HG03196 (cell line): ENCODE data around the gene DHX30.
"Not testable (repeated sequence)": the region's sequence is repeated elsewhere in the genome, so short reads cannot be mapped to it uniquely, and the experiment has no call there.

ENCODE experiments used
- ATAC-seq: cut with Tn5 transposase; IDR thresholded peaks from one replicate; pipeline ENCODE4 v1.9.1; 2021; ENCODE audit not compliant: unreplicated experiment

Gene DHX30

GRCh38 chr3:47882338-47882737 is 79.4 kb downstream of the DHX30 start:
- ATAC-seq: no peak

DNA sequence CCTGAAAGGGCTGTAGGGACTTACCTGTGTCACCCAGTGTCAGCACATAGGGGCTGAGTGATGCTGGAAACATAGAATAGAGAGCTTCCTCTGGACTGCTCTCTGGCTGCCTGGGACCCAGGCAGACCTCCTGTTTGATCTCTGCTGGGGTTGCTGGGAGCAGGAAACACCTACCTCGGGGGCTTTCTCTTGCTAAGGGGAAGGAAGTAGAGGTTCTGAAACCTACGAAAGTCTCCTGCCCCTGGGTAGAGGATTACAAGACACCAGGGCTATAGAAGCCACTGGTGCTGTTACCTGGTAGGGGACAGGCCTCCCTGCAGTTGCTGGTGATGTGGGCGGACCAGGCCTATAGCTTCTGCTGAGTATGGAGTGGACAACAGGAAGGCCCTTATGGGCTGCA is 81.7 kb downstream of the DHX30 start:
- ATAC-seq: no peak

GRCh38 chr3:47885168-47885567 is 82.2 kb downstream of the DHX30 start:
- ATAC-seq: no peak

DNA sequence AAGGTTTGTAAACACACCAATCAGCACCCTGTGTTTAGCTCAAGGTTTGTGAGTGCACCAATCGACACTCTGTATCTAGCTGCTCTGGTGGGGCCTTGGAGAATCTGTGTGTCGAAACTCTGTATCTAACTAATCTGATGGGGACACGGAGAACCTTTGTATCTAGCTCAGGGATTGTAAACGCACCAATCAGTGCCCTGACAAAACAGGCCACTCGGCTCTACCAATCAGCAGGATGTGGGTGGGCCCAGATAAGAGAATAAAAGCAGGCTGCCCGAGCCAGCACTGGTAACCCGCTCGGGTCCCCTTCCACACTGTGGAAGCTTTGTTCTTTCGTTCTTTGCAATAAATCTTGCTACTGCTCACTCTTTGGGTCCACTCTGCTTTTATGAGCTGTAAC is 85.1 kb downstream of the DHX30 start:
- ATAC-seq: not testable (repeated sequence)

DNA sequence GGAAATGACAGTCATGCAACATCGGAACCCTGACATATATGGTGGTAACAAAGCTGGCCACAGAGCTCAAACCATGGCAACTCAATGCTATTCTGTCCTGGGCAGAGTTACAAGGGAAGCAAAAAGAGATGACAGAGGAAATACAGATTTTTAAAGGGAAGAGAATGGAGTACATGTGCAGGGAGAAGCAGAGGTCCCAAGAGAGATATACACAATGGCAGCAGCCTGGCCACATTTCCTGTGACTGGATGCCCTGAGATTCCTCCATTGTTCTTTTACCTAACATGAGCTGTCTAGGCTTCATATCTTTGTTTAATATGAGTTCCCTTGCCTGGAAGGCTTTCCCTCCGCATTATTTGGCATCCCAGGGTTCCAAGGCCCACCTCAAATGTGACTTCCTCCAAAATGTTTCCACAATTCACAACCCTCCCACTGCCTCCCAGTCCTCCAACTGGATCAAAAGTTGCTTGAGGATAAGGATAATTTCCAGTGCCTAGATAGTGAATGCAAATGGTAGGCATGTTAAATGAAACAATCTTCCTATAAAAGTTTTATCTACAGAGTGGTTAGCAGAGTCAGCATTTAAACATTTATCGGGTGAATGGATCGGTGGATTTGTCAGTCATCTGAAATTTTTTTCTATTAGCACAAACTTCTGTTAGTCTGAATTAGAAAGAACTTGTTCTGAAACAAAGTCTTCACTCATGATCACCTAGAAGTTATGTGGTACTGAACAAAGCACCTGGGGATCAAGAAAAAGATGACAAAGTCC is 86.2 kb downstream of the DHX30 start:
- no peak for ATAC-seq

DNA sequence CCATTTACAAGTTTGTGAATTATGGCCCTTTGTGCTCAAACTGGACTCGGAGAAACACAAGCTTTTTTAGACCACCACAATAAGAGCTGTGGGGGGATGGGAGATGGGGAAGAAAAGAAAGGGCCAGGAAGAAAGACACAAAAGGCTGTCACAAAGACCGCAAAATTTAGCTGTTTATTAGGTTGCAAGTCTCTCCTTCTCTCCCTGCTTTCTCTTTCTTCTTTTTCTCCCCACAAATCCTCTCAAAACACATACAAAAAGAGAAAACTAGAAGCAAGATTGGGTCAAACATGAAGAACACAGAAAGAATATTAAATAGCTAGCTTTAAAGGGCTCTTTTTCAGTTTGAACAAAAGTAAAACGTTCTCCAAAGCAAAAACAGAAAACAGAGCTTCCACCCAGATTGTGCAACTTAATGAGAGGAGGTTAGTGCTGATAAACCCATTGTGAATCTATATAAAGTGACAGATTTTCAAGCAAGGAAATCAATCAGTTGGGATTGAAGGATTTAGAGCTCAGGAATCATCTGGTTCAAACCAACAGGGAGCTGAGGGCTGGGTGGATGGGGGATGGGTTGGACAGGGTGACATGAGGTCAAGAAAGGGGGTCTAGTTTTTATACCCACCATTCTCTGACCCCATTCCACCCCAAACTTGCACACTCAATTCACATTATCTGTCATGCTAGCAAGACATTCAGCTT is 87.3 kb downstream of the DHX30 start:
- no peak for ATAC-seq

- no peak for ATAC-seq
Measured at GRCh38 chr3:47890828-47891612, 88.1 kb downstream of the DHX30 start.

- ATAC-seq: no peak
Measured at GRCh38 chr3:47891613-47892005, 88.7 kb downstream of the DHX30 start.

DNA sequence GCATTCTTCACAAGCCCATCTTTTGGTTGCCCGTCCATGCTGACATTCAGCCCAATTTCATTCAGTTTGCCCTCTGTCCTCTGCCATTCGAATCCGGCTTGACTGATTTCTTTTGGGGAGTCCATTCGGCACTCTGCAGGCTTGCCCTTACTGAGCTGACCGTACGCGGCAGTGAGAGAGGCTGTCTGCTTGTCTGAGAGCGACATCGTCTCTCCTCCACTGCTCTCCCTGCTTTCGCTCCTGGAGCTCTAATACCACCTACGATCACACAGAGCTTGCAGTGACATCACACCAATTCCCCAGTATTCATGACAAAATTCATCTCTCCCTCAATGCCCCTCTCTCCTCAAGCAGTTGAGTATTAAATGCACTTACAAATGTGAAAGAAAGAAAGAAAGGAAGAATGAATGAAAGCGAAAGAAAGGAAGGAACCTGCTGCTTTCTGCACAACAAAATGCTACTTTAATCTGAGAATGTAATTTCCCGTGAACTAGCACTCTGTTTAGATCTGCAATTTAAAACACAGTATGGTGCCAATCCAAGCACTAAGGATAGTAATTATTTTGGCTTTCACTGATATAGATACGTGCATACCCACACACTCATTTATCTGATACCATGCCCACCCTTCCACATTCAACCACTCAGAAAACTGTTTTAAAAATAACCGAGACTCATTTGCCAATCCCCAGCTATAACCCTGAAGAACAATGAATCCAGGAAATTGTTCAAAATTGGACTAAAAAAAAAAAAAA is 89.5 kb downstream of the DHX30 start:
- ATAC-seq: no peak

- ATAC-seq: no peak
Measured at GRCh38 chr3:47895241-47895640, 92.3 kb downstream of the DHX30 start.

DNA sequence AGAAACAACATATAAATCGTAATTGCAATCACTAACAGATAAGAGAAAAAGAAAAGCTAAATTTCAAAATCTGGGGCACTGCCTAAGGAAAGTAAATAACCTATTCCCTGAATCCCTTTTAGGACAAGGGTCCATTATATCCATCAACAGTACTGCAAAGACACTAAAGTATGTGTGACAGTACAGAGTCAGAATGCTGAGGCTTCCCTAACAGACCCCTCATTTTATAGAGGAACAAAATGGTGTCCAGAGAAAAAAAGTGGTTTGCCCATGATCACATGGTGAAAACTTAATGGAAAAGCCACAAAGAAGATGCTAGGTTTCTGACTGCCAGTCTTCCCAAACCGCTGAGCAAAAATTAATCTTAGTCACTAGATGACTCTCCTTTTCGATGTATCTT is 93.8 kb downstream of the DHX30 start:
- ATAC-seq: no peak

GRCh38 chr3:47897954-47898353 is 95.0 kb downstream of the DHX30 start:
- ATAC-seq: no peak

- no peak for ATAC-seq
Measured at GRCh38 chr3:47899495-47900108, 96.7 kb downstream of the DHX30 start.
